CD4-positive, alpha-beta T cell treated with Interleukin-10 for 1 hour (primary cell): ENCODE results near the gene KLF3.
"Not testable (repeated sequence)": the region's sequence is repeated elsewhere in the genome, so short reads cannot be mapped to it uniquely, and the experiment has no call there.

ENCODE experiments used
- DNase-seq: peaks from one replicate; pipeline ENCODE4 v3.0.0-alpha.2; 2020

KLF3 gene

GRCh38 chr4:38663801-38664705 lies at the start of gene KLF3:
Gene KLF3, plus strand, starts transcription at chr4:38664199. Its CDS starts 16,427 bp downstream, at chr4:38680626.
- DNase-seq: peak; percentile 95

- no peak for DNase-seq
These were observed 49.8 kb upstream of the KLF3 start for GRCh38 chr4:38614231-38614630.

- DNase-seq: no peak
These were observed 48.2 kb upstream of the KLF3 start for GRCh38 chr4:38615847-38616246.

- DNase-seq: no peak
These were observed 45.5 kb upstream of the KLF3 start for GRCh38 chr4:38618505-38618904.

- DNase-seq: no peak
These were observed 44.7 kb upstream of the KLF3 start for GRCh38 chr4:38619316-38619715.

- no peak for DNase-seq
These were observed 43.9 kb upstream of the KLF3 start for GRCh38 chr4:38620065-38620464.

GRCh38 chr4:38620527-38621027 lies 43.4 kb upstream of the KLF3 start:
- DNase-seq: no peak

GRCh38 chr4:38621028-38621684 lies 42.8 kb upstream of the KLF3 start:
- no peak for DNase-seq

- no peak for DNase-seq
These were observed 42.2 kb upstream of the KLF3 start for GRCh38 chr4:38621831-38622230.

- DNase-seq: not testable (repeated sequence)
These were observed 41.7 kb upstream of the KLF3 start for GRCh38 chr4:38622340-38622739.

- DNase-seq: no peak
These were observed 40.7 kb upstream of the KLF3 start for GRCh38 chr4:38623260-38623659.

- no peak for DNase-seq
These were observed 39.7 kb upstream of the KLF3 start for GRCh38 chr4:38624311-38624710.

- no peak for DNase-seq
These were observed 38.5 kb upstream of the KLF3 start for GRCh38 chr4:38625508-38625907.

GRCh38 chr4:38626901-38627444 lies 37.0 kb upstream of the KLF3 start:
- not testable (repeated sequence) for DNase-seq

- DNase-seq: no peak
These were observed 33.5 kb upstream of the KLF3 start for GRCh38 chr4:38630519-38630918.

- no peak for DNase-seq
These were observed 29.8 kb upstream of the KLF3 start for GRCh38 chr4:38634047-38634759.

- DNase-seq: no peak
These were observed 24.8 kb upstream of the KLF3 start for GRCh38 chr4:38639242-38639641.

GRCh38 chr4:38641811-38642210 lies 22.2 kb upstream of the KLF3 start:
- DNase-seq: no peak

GRCh38 chr4:38644201-38644600 lies 19.8 kb upstream of the KLF3 start:
- no peak for DNase-seq

- no peak for DNase-seq
These were observed 16.7 kb upstream of the KLF3 start for GRCh38 chr4:38647101-38647819.

GRCh38 chr4:38650133-38650532 lies 13.9 kb upstream of the KLF3 start:
- DNase-seq: no peak

- DNase-seq: peak; percentile 80
These were observed 9.7 kb upstream of the KLF3 start for GRCh38 chr4:38654273-38654672.
